ENCODE results near the gene HAAO.

DNA sequence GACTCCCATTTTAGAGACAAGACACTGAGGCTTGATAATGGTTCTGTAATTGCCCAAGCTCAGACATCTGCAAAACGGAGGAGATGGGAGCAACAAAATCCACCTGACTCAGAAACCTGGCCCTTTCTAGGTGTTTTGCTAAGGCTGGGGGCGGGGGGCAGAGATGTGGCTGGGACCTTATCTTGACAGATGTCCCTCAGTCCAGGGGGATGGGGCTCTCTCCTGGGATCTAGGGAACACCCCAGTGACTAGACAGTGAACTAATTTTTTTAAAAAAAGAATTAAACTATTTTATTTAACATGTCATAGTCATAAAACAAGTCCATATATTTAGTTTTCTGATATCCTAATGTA lies 32.0 kb upstream of the HAAO start:
- TF ChIP-seq, protein P1, sequence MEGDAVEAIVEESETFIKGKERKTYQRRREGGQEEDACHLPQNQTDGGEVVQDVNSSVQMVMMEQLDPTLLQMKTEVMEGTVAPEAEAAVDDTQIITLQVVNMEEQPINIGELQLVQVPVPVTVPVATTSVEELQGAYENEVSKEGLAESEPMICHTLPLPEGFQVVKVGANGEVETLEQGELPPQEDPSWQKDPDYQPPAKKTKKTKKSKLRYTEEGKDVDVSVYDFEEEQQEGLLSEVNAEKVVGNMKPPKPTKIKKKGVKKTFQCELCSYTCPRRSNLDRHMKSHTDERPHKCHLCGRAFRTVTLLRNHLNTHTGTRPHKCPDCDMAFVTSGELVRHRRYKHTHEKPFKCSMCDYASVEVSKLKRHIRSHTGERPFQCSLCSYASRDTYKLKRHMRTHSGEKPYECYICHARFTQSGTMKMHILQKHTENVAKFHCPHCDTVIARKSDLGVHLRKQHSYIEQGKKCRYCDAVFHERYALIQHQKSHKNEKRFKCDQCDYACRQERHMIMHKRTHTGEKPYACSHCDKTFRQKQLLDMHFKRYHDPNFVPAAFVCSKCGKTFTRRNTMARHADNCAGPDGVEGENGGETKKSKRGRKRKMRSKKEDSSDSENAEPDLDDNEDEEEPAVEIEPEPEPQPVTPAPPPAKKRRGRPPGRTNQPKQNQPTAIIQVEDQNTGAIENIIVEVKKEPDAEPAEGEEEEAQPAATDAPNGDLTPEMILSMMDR (IDR thresholded peaks at IDR 0.05) = no peak
- no peak for TF ChIP-seq POLR2A (IDR thresholded peaks at IDR 0.05)

Data from Peyer's patch (tissue), 4 donors.